ENCODE results near the gene COX4I1. TPM values are rescaled to one million over a fixed set of nuclear protein-coding genes. Genes with fewer than 3 reads are reported as not detected.
A peak's percentile ranks its signal among the peaks of the same experiment; 100 is the strongest.

COX4I1 gene
- total and polyA plus RNA-seq, 9 of the 15 experiments (the other 6 are each of a cell fraction or from before 2014, with no cell fraction given): 651 to 2,356 (median 1,032) TPM

- TF ChIP-seq ETS1 (conservative IDR thresholded peaks at IDR 0.05; ENCODE audit: control insufficient read depth, low read depth, low read length) (peak; percentile 42), ZNF436 (CRISPR knock-in tag; IDR thresholded peaks at IDR 0.05) (no peak), BRD9 (IDR thresholded peaks at IDR 0.05; ENCODE audit: low read depth, partially characterized antibody) (no peak), CEBPZ (IDR thresholded peaks at IDR 0.05; ENCODE audit: borderline replicate concordance, low read depth, low read length) (no peak), TEAD4 (IDR thresholded peaks at IDR 0.05; ENCODE audit: low read length) (no peak), TEAD4 (CRISPR knock-in tag; IDR thresholded peaks at IDR 0.05; ENCODE audit: borderline replicate concordance) (no peak), PHF8 (IDR thresholded peaks at IDR 0.05; ENCODE audit: borderline replicate concordance, low read length) (peak; percentile 96; the same call in 1 of the 2 replicates), EP300 (IDR thresholded peaks at IDR 0.05; ENCODE audit: low read length) (no peak), HDGF (IDR thresholded peaks at IDR 0.05) (no peak), CTBP1 (IDR thresholded peaks at IDR 0.05; ENCODE audit: borderline replicate concordance) (peak; percentile 57; the same call in 1 of the 2 replicates), TSC22D4 (tag; IDR thresholded peaks at IDR 0.05) (no peak), SIN3B (IDR thresholded peaks at IDR 0.05; ENCODE audit: low read depth) (peak; percentile 63; the same call in 1 of the 2 replicates), IFI16 (CRISPR knock-in tag; IDR thresholded peaks at IDR 0.05) (no peak), KHSRP (IDR thresholded peaks at IDR 0.05) (no peak), SMC3 (conservative IDR thresholded peaks at IDR 0.05; ENCODE audit: insufficient read depth, low read depth, low read length) (no peak), ZNF707 (CRISPR knock-in tag; conservative IDR thresholded peaks at IDR 0.05) (no peak), GTF2B (IDR thresholded peaks at IDR 0.05; ENCODE audit: extremely low read depth, insufficient read length) (no peak), HNRNPLL (IDR thresholded peaks at IDR 0.05; ENCODE audit: low read depth, low read length, poor library complexity, severe bottlenecking) (peak; percentile 70), ZNF740 (CRISPR knock-in tag; IDR thresholded peaks at IDR 0.05) (0 out of 2 replicates have a peak, but pooled peaks have one; percentile 35), ZNF740 (tag; IDR thresholded peaks at IDR 0.05) (no peak), TEAD2 (tag; IDR thresholded peaks at IDR 0.05) (no peak), ZSCAN29 (IDR thresholded peaks at IDR 0.05) (no peak), ZNF212 (CRISPR knock-in tag; IDR thresholded peaks at IDR 0.05) (no peak)
Observed at GRCh38 chr16:85799497-85800320, at the start of gene COX4I1, which contains the start of gene EMC8 (continued).
